Measurements from ENCODE around the gene DCAF8.
A peak's percentile ranks its signal among the peaks of the same experiment; 100 is the strongest.

Gene DCAF8

DNA sequence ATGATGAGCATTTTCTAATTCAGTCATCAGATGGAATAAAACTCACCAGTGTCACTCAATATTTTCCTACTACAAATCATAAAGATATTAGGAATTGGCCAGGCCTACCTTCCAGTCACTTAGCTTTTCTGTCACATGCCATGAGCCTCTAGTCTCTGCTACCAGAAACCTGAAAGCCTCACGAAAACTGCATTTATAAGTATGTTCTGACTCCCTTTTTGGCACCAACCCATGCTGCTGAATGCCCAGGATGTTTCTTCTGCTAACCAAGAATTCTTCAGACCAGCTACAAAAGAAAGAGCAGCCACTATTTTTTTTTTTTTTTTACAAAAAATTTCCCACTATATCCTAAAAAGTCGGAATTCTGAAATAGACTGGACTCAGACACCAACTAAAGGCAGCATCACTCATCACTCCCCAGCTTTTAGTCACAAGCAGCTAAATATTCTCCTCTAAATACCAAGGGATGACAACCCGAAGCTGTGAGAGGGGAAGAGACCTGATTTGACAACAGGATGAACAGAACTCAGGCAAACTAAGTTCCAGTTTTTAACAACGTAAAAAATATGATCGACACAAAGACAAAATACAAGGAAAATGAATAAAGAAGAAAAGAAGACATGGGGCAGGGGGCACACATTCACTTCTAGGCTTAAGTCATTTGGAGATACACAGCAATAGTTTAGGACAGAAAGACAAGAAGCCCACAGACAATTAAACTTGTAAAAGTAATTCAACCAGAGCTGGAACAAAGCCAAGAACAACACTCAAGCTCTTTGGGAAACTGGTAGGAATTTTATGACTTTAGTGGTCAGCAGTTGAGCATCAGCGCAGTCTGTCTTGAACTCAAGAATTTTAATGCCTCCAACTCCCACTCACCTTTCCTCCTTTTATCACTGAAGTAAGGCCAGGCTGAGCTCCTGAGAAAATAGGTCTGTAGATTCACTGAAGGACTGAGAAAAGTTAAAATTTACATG lies 1.7 kb downstream of the DCAF8 start:
- no peak for DNase-seq

DNA sequence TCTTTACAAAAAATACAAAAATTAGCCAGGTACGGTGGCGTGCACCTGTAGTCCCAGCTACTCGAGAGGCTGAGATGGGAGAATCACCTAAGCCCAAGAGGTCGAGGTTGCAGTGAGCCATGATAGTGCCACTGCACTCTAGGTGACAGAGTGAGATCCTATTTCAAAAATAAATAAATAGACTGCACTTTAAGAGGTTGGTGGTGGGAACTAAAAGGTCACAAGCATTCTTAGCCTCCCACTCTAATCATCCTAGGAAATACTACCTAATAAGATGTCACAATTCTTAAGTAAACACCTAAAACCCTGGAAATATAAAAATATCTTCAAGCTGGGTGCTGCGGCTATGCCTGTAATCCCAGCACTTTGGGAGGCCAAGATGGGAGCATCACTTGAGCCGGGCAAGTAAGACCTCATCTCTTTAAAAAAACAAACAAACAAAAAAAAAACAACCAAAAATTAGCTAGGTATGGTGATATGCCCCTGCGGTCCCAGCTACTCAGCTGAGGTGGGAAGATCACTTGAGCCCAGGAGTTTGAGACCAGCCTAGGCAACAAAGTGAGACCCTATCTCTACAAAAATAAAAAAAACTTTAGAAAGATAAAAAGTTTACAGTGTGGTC lies 4.1 kb downstream of the DCAF8 start:
- DNase-seq: no peak

DNA sequence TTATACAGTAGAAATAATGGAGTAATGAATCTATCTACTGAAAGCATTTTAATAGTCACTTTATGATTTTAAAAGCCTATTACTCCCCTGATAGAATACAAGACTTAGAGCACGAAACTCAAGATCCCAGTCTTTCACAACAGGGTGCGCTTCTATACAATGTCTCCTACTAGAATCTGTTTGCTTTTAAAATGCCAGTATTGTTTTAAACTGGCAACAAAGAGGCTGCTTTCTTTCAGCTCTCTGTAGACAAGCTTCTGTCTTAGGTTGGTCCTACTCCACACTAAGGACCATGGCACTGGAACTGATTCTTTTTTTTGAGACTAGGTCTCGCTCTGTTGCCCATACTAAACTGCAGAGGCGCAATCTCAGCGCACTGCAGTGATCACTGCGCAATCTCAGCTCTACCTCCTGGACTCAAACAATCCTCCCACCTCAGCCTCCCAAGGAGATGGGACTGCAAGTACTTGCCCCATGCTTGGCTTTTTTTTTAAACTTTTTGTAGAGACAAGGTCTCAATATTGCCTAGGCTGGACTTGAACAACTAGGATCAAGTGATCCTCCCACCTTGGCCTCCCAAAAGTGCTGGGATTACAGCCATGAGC lies 4.8 kb downstream of the DCAF8 start:
- no peak for DNase-seq

- no peak for DNase-seq
These were observed 5.8 kb downstream of the DCAF8 start for GRCh38 chr1:160256396-160257046.

DNA sequence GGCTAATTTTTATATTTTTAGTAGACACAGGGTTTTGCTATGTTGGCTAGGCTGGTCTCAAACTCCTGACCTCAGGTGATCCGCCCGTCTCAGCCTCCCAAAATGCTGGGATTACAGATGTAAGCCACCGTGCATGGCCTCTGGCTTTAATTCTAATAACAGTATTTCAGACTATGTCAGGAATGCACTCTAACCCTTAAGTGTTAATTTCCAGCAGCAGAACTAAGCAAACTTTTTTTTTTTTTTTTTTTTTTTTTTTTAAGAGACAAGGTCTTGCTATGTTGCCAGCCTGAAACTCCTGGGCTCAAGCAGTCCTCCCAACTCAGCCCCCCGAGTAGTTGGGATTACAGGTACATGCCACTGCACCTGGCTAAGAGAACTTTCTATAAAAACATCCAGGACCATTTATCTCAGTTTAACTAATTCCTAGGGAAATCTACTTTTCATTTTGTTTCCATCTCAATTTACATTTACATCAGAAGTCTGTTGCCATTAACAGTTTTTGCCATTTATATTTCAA lies 6.5 kb downstream of the DCAF8 start:
- no peak for DNase-seq

- DNase-seq: peak; percentile 46
These were observed 10.4 kb downstream of the DCAF8 start for GRCh38 chr1:160251687-160252526.

DNA sequence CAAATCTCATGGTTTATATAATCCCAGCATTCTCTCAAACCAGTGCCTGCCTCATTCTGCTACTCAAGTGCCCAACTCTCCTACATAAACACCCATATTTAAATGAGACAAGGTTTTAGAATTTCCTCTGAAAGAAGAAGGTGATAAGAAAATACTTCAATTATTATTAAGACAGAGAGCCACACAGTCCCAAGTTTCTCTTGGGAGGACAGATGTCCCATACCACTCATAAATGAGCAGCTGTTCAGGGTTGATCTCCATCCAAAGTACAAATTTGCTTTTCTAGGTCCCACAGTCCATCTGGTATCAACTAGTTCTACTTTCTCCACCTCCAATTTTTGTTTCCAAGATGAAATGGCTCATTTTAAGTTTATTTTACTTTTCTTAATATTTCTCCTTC lies 11.3 kb downstream of the DCAF8 start:
- DNase-seq: no peak

DNA sequence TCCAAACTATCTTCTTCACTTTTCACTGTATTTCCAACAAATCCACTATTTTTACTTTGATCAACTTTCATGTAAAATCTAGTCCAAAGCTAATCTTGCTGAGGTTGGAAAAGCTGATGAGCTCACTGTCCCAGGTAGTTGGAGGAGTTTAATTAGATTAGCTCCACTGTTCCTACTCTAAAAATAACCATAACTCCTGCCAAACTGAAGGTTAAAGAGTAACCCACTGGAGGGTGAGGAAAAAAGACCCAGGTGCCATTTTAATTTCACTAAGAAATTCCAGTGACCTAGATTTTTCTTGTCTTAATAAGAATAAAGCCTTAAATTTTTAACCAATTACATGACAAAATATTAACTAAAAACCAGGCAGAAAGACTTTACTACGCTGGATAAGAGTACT lies 15.3 kb downstream of the DCAF8 start:
- no peak for DNase-seq

GRCh38 chr1:160245434-160245833 lies 16.9 kb downstream of the DCAF8 start:
- no peak for DNase-seq

DNA sequence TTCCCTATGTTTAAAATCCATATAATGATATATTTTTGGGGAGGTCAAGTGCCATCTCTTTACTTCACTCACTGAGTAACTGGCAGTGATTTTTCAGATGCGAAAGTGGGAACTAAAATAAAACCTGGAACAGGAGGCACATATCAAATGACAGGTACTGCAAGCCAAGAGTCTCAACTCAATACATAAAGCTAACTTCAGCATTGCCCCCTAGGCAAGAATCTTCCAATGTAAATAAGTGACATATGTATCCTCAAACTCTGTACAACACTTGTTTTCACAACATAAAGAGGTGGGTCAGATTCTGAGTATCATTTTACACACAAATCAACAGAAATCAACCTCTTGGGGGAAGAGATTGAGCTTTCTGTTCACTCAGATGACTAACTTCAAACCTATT lies 18.1 kb downstream of the DCAF8 start:
- no peak for DNase-seq

DNA sequence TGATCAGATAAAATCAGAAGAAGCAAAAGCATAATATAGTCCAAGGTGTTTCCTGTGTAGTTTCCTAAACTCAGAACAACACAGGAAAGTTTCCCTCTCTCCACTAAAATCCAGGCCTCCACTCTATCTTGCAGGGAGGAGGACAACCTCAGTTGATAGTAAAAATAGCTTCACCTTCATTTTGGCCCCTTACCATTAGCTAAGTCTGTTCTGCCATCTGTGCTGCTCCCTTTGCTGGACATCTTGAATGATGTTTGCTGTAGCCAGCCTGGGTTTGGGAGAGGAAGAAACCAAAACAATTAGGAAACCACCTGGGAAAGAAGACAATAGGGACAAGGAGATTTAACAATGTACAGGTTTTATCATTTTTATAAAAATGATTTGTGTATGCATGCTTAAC lies 18.6 kb downstream of the DCAF8 start:
- DNase-seq: no peak

DNA sequence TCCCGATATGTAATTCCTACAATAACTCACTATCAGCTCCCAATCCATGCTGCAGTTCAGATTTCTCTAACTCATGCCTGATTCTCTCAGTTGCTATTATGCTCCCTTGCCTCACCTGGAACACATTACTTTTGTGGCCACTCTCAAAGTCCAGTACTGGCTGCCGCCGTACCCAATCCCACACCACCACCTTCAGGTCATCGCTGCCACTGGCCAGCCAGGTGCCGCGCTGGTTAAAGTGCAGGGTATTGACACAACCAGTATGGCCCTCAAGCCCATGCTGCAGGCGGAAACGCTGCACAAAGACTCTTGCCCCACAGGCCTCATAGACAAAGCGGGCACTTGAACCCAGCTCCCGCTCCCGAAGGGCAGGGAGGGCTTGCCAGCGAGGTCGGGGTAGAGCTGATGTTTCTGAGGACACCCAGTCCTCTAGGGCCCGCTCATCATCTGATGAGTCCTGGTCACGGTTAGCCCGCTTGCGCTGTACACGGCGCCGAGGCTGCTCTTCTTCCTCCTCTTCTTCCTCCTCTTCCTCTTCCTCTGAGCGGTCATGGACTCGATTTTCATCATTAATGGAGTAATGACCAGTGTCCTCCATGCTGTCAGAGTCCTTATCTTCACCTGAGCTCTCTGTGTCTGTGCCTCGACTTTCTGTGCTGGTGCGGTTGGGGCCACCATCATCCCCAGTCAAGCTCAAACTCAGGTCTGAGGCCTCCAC lies 22.6 kb downstream of the DCAF8 start:
- DNase-seq: no peak

- no peak for DNase-seq
These were observed 23.9 kb downstream of the DCAF8 start for GRCh38 chr1:160238408-160238807.

GRCh38 chr1:160237558-160237957 lies 24.8 kb downstream of the DCAF8 start:
- no peak for DNase-seq

- no peak for DNase-seq
These were observed 25.5 kb downstream of the DCAF8 start for GRCh38 chr1:160236806-160237205.

GRCh38 chr1:160232911-160233310 lies 29.4 kb downstream of the DCAF8 start:
- DNase-seq: no peak

- DNase-seq: no peak
These were observed 33.9 kb downstream of the DCAF8 start for GRCh38 chr1:160228431-160228830.

DNA sequence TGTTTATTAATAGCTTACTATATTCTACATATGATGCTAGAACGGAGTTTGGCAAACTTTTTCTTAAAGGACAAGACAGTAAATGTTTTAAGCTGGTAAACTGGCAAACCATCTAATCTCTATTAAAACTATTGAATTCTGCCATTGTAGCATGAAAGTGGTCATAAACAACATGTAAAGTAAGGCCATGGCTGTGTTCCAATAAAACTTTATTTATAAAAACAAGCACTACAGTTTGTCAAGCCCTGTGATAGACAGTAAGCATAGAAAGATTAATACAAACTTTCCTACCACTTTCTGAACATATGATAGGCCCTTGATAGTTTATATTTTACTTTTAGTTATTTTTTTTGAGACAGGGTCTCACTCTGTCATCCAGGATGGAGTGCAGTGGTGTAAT lies 34.8 kb downstream of the DCAF8 start:
- no peak for DNase-seq

GRCh38 chr1:160227034-160227433 lies 35.3 kb downstream of the DCAF8 start:
- no peak for DNase-seq

- no peak for DNase-seq
These were observed 35.7 kb downstream of the DCAF8 start for GRCh38 chr1:160226623-160227022.

GRCh38 chr1:160225345-160225744 lies 37.0 kb downstream of the DCAF8 start:
- no peak for DNase-seq

DNA sequence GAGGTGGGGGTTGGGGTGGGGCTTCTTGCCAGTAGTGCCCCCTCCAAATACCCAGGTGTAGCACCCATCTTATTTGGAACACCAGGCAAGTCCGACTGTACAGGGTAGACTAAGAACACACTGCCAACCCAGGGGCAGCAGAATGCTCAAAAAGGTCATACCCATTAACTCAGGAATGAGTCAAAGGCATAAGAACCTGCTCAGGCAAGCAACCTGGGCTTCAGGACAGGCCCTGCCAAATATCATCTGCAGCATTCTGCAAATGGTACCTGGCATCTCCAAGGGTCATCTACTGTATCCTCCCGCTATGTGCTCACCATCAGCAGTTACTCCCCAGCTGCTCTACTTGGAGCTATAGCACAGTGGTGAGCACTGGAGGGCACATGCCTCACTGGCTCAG lies 37.7 kb downstream of the DCAF8 start:
- no peak for DNase-seq

All from SIG-M5 (cell line).